ENCODE results near the gene ITCH.
"Not testable (repeated sequence)": the region's sequence is repeated elsewhere in the genome, so short reads cannot be mapped to it uniquely, and the experiment has no call there.

ITCH gene

DNA sequence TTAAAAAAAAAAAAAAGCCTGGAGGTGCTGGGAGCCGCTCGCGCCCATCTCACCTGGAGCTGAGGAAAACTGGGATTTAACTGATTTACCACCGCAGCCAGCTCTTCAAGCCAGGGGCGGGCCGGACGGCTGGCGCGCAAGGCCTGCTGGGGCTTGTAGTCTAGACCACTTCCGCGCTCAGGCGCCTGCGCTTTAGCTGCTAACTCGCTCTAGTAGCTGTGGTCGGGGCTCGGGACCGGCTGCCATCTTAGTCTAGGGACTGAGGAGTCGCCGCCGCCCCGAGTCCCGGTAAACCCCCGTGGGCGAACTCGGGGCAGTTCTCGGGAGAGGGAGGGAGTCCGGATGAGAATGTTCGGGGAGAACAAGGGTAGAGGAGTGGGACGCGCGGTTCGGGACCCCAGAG is at the start of gene ITCH:
ITCH (plus strand) TSS at position 212 of the 403 bp plus-strand sequence. CDS start 30,539 bp downstream, outside the sequence.
- peak; percentile 86 for DNase-seq

DNA sequence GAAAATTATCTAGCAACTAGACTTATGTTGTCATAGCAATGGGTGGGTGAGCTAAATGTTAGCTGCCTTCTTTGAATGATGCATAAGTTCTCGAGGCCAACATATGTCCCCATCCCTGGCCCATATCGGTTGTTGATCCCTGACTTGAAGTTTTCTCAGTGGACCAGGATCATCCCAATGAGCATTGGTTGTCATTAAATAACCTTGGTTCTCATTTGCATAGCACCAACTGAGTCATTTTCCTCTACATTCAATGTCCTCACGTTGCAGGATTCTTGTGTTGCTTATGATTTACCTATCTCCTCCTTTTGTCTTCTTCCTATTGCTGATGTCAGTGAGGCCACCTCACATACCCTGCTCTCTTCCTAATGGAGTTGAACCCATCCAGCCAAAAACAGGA is 47.8 kb upstream of the ITCH start:
- DNase-seq, result no peak

DNA sequence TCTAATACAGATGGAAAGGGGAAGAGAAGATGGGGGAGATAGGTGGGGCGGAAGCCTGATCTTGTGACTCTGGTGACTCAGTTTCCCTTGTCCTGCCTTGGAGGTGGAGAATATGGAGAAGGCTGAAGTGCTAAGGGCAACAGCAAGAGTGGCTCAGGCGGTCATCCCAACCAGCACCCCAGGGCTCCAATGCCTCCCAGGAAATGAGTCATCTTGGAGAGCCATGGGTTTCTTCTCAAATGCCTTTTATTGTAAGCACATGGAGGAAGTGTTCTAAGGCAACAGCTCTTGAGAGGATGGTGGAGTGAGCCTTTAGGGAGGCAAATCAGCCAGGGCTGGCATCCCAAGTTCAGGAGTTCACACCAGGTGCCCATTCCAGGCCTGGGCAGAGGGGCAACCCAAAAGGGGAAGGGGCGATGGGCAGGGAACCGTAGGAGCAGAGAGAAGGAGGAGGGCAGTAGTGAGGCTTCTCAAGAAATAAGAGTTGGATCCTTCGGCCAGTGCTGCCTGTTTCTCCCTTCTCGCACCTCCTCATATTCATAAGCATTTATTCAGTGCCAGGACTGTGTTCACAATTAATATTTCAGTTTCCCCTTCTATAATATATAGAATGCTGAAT is 46.8 kb upstream of the ITCH start:
- no peak for DNase-seq

DNA sequence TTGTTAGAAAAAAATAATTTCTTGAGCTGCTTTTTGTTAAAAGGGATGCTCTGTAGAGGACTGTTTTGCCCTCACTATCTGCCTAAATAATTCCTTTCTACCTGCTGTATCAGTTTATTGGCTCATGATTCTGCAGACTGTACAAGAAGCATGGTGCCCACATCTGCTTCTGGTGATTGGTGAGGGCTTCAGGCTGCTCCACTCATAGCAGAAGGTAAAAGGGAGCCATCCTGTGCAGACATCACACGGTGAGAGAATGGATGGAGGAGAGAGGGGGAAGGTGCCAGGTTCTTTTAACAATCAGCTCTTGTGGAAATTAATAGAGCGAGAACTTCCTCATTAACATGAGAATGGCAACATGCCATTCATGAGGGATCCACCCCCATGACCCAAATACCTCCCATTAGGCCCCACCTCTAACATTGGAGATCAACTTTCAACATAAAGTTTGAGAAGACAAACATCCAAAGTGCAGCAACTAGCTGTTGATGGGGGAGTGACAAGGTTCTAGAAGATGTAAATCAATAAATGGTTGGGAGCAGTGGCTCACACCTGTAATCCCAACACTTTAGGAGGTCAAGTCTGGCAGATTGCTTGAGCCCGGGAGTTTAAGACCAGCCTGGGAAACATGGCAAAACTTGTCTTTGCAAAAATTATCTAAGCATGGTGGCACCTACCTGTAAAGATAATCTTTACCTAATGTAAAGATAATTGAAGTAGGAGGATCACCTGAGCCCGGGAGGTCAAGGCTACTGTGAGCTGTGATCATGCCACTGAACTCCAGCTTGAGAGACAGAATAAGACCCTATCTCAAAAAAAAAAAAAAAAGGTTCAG is 44.2 kb upstream of the ITCH start:
- DNase-seq, result no peak

DNA sequence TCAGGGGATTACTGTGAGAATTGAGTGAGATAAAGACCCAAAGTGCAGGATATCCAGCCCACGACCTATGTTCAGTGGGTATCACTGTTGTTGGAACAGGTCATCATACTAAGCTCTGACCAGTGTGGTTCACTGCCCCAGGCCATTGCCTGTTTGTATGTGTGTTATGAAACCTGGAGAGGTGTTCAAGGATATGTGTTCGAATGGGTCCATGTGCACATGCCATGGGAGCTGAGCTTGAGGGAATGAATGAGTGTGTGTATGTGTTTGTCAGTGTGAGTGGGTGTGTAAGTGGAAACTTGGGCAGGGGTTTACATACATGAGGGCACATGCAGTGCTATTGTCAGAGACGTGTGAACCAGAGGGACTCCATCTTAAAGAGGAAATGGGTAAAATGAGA is 42.2 kb upstream of the ITCH start:
- DNase-seq, result no peak

DNA sequence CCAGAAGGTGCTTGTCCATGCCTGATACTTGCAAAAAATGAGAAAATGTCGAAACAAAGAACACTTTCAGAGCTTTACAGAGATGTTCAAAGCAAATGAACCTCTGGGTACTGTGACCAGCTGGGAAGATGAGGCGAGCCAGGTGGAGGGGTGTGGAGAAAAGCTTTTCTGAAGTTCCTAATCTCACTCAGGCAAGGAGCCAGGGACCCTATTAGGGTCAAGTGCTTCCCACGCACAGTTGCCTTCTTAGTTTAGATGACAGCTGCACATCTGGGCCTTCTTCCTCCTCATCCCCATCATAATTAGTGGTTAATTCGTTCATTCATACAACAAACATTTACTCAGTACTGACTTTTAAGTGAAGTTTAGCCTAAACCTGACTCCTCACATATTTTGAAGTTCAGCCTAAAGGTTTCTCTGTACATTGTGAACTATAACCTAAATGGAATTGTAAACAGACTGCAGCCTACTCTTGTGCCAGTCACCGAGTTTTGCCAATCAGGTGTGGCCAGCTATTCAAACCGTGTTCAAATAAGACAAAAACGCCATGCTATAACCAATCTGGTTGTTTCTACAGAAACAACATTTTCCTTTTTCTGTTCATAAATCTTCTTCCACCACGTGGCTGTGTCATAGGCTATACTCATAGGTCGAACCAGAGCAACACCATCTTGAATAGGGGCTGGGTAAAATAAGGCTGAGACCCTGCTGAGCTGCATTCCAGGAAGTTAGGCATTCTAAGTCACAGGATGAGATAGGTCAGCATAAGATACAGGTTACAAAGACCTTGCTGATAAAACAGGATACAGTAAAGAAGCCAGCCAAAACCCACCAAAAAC is 40.6 kb upstream of the ITCH start:
- DNase-seq, result no peak

DNA sequence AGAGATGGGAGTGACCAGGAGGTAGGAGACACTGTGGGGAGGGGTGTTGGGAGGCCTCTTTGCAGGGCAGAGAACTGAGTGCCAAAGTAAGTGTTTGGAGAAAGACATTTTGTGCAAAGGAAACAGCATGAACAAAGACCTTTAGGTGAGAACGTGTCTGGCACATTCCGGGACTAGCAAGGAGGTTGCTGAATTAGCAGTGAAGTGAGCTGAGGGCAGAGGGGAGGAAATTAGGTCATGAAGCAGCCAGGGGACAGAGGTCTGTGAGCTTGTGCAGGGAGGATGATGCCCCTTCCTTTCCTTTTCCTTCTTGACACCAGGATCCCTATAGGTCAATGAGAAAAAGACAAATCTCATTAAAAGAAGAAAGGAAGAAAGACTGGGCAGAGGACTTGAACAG is 38.5 kb upstream of the ITCH start:
- DNase-seq, result no peak

DNA sequence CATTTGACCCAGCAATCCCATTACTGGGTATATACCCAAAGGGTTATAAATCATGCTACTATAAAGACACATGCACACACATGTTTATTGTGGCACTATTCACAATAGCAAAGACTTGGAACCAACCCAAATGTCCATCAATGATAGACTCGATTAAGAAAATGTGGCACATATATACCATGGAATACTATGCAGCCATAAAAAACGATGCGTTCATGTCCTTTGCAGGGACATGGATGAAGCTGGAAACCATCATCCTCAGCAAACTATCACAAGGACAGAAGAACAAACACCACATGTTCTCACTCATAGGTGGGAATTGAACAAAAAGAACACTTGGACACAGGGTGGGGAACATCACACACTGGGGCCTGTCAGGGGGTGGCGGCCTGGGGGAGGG is 34.9 kb upstream of the ITCH start:
- not testable (repeated sequence) for DNase-seq

DNA sequence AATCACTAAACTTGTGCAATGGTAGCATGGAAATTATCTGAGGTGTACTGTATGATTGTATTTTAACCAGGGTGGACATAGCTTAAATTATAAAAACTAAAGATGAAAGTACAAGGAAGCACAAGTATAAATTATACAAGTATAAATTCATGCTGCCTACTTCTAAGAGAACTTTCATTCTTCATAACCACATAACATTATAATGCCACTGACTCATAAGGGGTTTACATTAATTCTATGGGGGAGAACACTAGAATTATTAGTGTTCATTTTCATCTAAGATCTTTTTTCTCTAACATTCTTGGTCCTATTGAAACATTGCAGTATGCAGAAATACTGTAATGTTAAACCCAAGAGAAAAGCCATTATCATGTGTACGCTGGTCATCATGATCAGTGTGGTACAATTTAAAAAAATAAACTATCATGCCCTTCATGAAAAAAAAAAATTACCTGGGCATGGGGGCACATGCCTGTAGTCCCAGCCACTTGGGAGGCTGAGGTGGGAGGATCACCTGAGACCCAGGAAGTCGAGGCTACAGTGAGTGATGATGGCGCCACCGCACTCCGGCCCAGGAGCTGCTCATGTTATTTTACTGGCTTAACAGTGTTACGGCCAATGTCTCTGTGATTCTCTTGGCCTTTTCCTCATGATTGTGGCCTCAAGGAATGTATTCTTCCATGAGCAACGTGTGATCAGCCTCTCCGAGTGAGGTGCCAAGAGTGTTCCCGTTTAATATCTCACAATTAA is 34.0 kb upstream of the ITCH start:
- no peak for DNase-seq

DNA sequence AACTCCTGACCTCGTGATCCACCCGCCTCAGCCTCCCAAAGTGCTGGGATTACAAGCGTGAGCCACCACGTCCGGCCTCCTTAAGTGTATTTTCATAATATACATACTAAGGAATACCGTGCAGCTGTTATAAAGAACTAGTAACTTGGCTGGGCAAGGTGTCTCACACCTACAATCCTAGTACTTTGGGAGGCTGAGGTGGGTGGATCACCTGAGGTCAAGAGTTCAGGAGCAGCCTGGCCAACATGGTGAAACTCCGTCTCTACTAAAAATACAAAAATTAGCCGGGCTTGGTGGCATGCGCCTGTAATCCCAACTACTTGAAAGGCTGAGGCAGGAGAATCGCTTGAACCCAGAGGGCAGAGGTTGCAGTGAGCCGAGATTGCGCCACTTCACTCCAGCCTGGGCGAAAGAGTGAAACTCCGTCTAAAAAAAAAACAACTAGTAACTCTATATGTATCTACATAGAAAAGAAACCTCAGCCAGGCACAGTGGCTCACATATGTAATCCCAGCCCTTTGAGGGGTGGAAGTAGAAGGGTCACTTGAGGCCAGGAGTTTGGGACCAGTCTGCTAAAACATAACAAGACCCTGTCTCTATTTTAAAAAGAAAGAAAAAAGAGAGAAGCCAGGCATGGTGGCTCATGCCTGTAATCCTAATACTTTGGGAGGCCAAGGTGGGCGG is 32.1 kb upstream of the ITCH start:
- not testable (repeated sequence) for DNase-seq

DNA sequence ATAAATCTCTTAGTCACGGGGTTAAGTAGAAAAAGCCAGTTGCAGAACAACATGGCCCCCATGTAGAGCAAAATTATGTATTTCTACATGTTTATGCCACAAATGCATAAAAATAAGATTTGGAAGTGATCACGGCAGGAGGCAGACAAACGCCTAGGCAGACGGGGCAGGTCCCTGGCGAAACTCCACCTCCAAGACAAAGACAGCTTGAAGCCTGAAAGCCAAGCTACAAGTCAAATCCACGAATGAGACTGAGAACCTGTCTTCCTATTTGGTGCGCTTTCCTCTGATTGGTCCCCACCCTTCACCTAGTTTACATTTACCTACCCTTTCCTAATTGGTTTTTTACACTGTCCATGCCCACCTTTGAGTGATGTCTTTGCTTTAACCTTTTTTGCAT is 31.2 kb upstream of the ITCH start:
- DNase-seq, result no peak

DNA sequence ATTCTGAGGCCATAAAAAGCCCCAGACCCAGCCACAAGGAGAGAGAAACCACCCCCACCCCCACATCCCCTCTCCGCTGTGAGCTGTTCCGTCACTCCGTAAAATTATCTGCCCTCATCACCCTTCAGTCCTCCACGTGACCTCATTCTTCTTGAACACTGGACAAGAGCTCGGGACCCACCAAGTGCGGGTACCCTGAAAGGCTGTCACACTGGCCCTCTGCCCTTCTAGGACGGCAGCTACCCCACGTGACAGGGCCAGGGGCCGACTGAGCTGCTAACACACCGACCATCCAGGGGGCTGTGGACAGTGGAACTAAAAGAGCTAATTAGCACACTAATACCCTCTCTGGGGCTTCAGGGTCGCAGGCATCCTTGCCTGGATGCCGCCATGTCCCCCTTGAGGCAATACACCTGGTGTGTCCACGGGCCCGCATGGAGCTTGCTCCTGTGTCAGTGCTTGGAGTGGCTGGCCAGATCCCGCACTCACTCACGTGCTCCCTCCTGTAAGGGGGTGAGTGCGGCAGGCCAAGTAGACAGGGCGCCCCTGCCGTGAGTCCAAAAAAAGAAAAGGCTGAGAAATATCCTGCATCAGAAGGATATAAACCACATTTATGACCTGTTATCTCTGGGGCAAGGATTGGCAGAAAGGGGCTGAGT is 30.7 kb upstream of the ITCH start:
- no peak for DNase-seq

DNA sequence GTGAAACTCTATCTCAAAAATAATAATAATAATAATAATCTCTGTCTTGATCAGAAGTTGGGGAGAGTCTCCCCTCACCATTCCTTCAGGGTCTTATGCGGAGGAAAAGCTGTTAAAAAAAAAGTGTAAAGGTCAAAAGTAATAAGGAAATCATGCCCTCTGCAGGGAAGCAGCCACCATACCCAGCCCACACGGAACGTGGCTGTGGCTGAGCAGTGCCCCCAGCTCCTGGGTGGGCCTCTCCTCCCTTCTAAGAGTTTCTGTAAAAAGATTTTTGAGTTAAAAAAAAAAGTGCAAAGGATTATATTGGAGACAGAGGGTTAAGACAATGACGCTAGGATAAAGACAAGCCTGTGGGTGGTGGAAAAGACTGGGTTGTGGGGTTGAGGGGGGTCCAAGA is 29.3 kb upstream of the ITCH start:
- no peak for DNase-seq

DNA sequence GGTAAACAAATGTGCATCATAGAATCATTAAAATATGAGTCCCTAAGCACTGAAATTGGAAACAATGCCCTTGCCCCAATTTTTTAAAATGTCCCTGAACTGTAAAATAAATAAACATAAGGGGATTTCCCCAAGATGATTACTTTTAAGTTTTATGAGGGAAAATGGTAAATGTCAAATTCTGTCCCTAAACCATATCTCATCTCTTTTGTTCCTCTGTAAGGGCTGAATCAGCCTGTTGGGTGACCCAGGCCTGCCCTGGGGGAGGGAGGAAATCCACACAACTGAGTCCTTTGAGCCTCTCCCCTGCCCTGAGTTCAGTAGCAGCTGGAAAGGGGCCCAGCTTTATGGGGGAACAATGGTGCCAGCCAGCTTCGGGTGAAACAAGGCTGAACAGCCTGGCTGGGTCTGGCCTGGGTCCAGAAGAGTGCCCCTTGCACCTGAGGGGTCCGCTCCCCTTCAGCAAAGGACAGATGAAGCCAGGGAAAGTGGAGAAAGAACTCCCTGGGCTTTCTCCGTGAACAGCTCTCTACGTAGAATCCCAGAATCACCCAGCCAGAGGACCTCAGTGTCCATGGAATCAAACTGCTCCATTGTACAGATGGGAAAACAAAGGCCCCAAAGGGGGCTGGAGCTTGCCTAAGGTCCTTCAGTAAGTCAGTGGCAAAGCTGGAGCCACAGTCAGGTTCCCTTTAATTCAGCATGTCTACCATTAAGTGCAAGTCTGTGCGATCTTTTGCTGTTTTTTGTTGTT is 28.2 kb upstream of the ITCH start:
- DNase-seq, result no peak

DNA sequence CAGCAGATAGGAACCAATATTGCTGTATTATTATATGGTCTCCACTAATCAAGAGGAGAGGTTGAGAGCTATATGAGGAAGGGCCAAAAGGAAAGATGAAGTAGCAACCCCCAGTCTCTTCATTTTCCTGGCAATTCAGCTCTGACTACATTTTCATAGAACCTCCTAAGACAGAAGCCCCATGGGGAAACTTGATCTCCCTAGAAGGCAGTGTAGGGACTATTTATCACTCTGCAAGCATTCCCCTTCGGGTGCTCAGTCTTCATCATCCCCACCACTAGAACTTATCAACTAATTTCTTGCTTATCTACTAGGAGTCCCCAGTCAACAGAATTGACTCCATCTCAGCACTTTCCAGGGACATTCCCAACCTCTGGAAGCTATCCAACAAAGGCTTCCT is 25.5 kb upstream of the ITCH start:
- DNase-seq, result no peak

DNA sequence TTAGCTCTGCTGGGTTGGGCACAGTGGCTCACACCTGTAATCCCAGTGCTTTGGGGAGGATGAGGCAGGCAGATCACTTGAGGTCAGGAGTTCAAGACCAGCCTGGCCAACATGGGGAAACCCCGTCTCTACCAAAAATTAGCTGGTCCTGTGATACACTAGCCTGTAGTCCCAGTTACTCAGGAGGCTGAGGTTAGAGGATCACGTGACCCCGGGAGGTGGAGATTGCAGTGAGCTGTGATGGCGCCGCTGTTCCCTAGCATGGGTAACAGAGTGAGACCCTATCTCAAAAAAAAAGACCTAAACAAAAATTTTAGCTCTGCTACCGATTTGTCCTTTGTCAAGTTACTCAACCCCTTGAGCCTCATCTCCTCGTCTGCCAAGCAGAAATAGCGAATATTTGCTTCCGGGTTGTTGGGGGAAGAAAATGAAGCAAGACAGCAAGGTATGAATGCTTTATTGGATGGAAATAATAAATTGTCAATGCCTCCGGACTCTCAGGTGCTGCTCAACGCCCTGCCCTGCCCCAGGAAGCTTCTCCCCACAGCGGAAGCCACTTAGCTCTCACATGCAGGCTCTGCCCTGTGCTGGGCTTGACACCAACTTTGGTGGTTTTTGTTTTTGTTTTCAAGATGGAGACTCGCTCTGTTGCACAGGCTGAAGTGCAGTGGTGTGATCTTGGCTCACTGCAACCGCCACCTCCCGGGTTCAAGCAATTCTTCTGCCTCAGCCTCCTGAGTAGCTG is 24.9 kb upstream of the ITCH start:
- peak; percentile 4 for DNase-seq

DNA sequence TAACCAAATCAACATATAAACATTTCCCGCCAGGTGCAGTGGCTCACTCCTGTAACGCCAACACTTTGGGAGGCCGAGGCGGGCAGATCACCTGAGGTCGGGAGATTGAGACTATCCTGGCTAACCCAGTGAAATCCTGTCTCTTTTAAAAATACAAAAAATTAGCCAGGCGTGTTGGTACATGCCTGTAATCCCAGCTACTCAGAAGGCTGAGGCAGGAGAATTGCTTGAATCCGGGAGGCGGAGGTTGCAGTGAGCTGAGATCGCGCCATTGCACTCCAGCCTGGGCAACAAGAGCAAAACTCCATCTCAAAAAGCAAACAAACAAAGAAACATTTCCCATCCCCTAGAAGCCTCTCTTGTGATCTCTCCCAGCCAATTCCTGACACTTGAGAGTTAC is 22.3 kb upstream of the ITCH start:
- not testable (repeated sequence) for DNase-seq

DNA sequence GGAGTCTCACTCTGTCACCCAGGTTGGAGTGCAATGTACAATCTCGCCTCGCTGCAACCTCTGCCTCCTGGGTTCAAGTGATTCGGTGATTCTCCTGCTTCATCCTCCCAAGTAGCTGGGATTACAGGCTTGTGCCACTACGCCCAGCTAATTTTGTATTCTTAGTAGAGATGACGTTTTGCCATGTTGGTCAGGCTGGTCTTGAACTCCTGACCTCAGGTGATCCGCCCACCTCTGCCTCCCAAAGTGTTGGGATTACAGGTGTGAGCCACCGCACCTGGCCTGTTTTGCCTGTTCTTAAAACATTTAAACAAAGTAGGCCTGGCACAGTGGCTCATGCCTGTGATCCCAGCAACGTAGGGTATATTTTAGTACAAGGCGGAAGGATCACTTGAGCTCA is 21.9 kb upstream of the ITCH start:
- not testable (repeated sequence) for DNase-seq

DNA sequence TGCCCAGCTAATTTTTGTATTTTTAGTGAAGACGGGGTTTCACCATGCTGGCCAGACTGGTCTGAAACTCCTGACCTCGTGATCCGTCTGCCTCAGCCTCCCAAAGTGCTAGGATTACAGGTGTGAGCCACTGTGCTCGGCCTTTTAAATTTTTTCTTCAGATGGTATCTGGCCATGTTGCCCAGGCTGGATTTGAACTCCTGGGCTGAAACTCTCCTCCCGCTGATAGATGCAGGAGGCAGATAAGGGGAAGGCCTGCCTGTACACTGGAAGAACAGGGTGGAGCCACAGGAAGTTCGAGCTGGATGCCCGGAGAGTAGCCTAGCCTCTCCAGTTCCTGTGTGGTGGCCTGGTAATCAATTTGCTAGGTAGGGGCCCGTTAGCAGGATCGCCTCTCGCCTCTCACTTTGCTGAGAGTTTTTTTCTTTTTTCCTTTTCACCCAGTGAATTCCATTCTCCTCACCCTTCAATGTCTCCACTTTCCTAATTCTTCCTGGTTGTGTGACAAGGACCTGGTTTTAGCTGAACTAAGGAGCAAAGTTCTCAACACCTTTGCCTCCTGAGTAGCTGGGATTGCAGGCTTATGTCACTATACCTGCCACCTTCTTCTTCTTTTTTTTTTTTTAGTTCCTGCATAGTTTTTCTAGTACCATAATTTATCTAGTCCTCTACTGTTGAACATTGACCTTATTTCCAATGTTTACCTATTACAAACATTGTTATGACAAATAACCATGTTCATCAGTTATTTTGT is 19.4 kb upstream of the ITCH start:
- no peak for DNase-seq

All from activated effector memory CD4-positive, alpha-beta T cell treated with Interleukin-2 at 50 U/mL for 16 hours (primary cell).